Lung (tissue), 12 donors: ENCODE measurements around the gene KCNH6. TPM values are rescaled to one million over a fixed set of nuclear protein-coding genes. Genes with fewer than 3 reads are reported as not detected.

Experiments
- ATAC-seq: fragments of 200-7000 bp; cut with Tn5 transposase; one replicate; pipeline ENCODE4 v1.9.1; 2020; ENCODE audit warnings: moderate number of reproducible peaks; ENCODE audit not compliant: insufficient read depth, low FRiP score
- DNase-seq, 3 donors: peaks; one replicate each; pipeline ENCODE4 v3.0.0-alpha.2; 2013 to 2017
- H3K27ac ChIP-seq, 2 donors: one replicate each; pipeline ENCODE4 v1.5.1; 2013; ENCODE audit warnings: mild to moderate bottlenecking in 2 of 2, moderate library complexity in 2 of 2, control low read depth in 1 of 2, inconsistent platforms in 1 of 2, low read depth in 1 of 2, low read length in 1 of 2
- H3K27me3 ChIP-seq, 3 donors: one replicate each; pipeline ENCODE4 v1.5.1; 2013; ENCODE audit warnings: low read length in 2 of 3; ENCODE audit not compliant: control insufficient read depth in 3 of 3, insufficient read depth in 3 of 3
- H3K36me3 ChIP-seq, 4 donors: one replicate each; pipeline ENCODE4 v1.5.1; 2013; ENCODE audit warnings: low read length in 4 of 4, mild to moderate bottlenecking in 1 of 4, moderate library complexity in 1 of 4; ENCODE audit not compliant: control insufficient read depth in 4 of 4, insufficient read depth in 4 of 4
- H3K4me1 ChIP-seq, 5 donors: one replicate each; pipeline ENCODE4 v1.5.1; 2013; ENCODE audit warnings: low read length in 5 of 5, mild to moderate bottlenecking in 2 of 5, moderate library complexity in 1 of 5; ENCODE audit not compliant: control insufficient read depth in 5 of 5, insufficient read depth in 5 of 5
- H3K4me3 ChIP-seq: one replicate; pipeline ENCODE4 v1.5.1; 2013; ENCODE audit warnings: mild to moderate bottlenecking, control low read depth, moderate library complexity
- H3K9ac ChIP-seq, 2 donors: one replicate each; pipeline ENCODE4 v1.5.1; 2013; ENCODE audit warnings: low read length in 2 of 2, control low read depth in 1 of 2; ENCODE audit not compliant: insufficient read depth in 1 of 2
- H3K9me3 ChIP-seq, 4 donors: one replicate each; pipeline ENCODE4 v1.5.1; 2013; ENCODE audit warnings: low read length in 3 of 4, mild to moderate bottlenecking in 1 of 4, moderate library complexity in 1 of 4; ENCODE audit not compliant: control insufficient read depth in 4 of 4, insufficient read depth in 3 of 4
- CTCF ChIP-seq: IDR thresholded peaks from 2 replicates; pipeline ENCODE4 v1.5.1; 2012; ENCODE audit warnings: mild to moderate bottlenecking; ENCODE audit errors: control extremely low read depth, extremely low read depth
- WGBS, 2 donors: extraction: QIAGEN DNeasy Blood & Tissue Kit; methylation state at CpG; one replicate each; pipeline ENCODE4 v1.1.7; 2013; 5-methylcytosine and 5-hydroxymethylcytosine counted together
- polyA plus RNA-seq, 2 donors: library from polyadenylated mRNA; stranded (reverse); fragments of 200-250 nt; gene quantifications; one replicate each; pipeline ENCODE4 v1.2.1, GENCODE V29; 2013
- total RNA-seq, 2 donors: library from RNA; depleted of rRNA in 1 of 2; stranded (reverse); fragments of >200 nt in 1 of 2; gene quantifications; one replicate each; pipeline ENCODE4 v1.2.1, GENCODE V29; 2014 to 2021
- donor health status: control.
- donor health status: control.
- donor health status: Bipolar disorder and iron deficiency.
- donor health status: healthy.
- donor health status: DM: yes; HTN: yes; CAD: no.

KCNH6 gene
- total and polyA plus RNA-seq, 4 donors: 0.05 to 1.6 (median 0.31) TPM

- H3K27ac ChIP-seq: no peak overlapping the region
- H3K4me3 ChIP-seq: no peak overlapping the region
- ATAC-seq (no peak), DNase-seq (no peak)
- H3K36me3 ChIP-seq: peaks cover 30 to 49% (median 46%) of the 10 kb centered on the region in 4 donors
- no peak for TF ChIP-seq CTCF
- H3K4me1 ChIP-seq: no peaks in the 10 kb centered on the region
- H3K9ac ChIP-seq: no peak overlapping the region
- H3K9me3 ChIP-seq: no peaks in the 10 kb centered on the region
- WGBS, 2 donors: 90 to 94% methylated on average over 11 of the region's 11 CpGs
- no peaks in the 10 kb centered on the region for H3K27me3 ChIP-seq
Measured at GRCh38 chr17:63588797-63589196, 65.6 kb downstream of the KCNH6 start.

GRCh38 chr17:63589646-63590045 lies 66.5 kb downstream of the KCNH6 start:
- Histone ChIP-seq H3K4me3 (no peak overlapping the region), H3K27ac (no peak overlapping the region), H3K36me3 (peaks cover 30 to 45% (median 44%) of the 10 kb centered on the region in 4 donors), H3K27me3 (no peaks in the 10 kb centered on the region), H3K9ac (no peak overlapping the region), H3K4me1 (no peaks in the 10 kb centered on the region), H3K9me3 (no peaks in the 10 kb centered on the region)
- ATAC-seq (no peak), DNase-seq (no peak)
- TF ChIP-seq CTCF: no peak
- WGBS, 2 donors: 96 to 100% methylated on average over 1 of the region's 1 CpG

GRCh38 chr17:63592797-63593196 lies 69.6 kb downstream of the KCNH6 start:
- TF ChIP-seq CTCF: no peak
- Histone ChIP-seq H3K9ac (no peak overlapping the region), H3K4me1 (no peaks in the 10 kb centered on the region), H3K27me3 (no peaks in the 10 kb centered on the region), H3K4me3 (no peak overlapping the region), H3K9me3 (no peaks in the 10 kb centered on the region), H3K27ac (no peak overlapping the region), H3K36me3 (peaks cover 20 to 38% (median 33%) of the 10 kb centered on the region in 4 donors)
- 90 to 97% methylated on average over 3 of the region's 3 CpGs for WGBS, 2 donors
- ATAC-seq: no peak
- DNase-seq: no peak

GRCh38 chr17:63595132-63595531 lies 72.0 kb downstream of the KCNH6 start:
- ATAC-seq (no peak), DNase-seq (no peak)
- Histone ChIP-seq H3K9ac (no peak overlapping the region), H3K4me3 (no peak overlapping the region), H3K4me1 (peaks cover under 1 to 3% (median 2%) of the 10 kb centered on the region in 5 donors), H3K36me3 (peaks cover 7 to 20% (median 19%) of the 10 kb centered on the region in 4 donors), H3K27ac (no peak overlapping the region), H3K27me3 (no peaks in the 10 kb centered on the region), H3K9me3 (no peaks in the 10 kb centered on the region)
- TF ChIP-seq CTCF: no peak
- WGBS, 2 donors: 98 to 99% methylated on average over 3 of the region's 3 CpGs
